HG03442 (cell line): Measurements from ENCODE around the gene CRELD1.
"Not testable (repeated sequence)": the region's sequence is repeated elsewhere in the genome, so short reads cannot be mapped to it uniquely, and the experiment has no call there.

Experiments
- ATAC-seq: cut with Tn5 transposase; IDR thresholded peaks from one replicate; pipeline ENCODE4 v1.9.1; 2021; ENCODE audit warnings: mild to moderate bottlenecking, moderate library complexity; ENCODE audit not compliant: unreplicated experiment

CRELD1 gene

GRCh38 chr3:9932843-9933560 lies 632 bp upstream of the CRELD1 start:
- peak; percentile 60 for ATAC-seq

- no peak for ATAC-seq
These were observed 594 bp downstream of the CRELD1 start for GRCh38 chr3:9934235-9934621.

GRCh38 chr3:9934993-9935392 lies 1.4 kb downstream of the CRELD1 start:
- no peak for ATAC-seq

DNA sequence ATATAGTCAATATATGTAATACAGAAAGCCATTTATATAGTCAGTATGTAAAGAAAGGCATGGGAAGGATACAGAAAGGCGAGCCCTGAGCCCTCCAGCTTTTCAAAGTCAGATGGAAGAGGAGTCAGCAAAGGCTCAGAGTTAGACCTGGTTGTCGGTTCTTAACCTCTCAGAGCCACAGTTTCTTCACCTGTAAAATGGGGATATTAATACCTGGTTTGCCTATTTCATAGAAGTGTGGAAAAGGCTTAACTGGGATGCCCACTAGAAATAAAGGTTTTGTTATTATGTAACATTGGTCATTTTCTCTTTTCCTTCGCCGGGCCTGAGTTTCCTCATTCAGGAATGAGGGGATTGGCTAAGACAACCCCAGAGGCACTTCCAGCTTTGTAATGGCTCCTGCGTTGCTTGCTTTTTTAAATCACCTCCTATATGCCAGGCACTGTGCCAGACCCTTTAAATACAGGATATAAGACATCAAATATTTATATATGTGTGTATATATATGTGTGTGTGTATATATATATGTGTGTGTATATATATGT lies 2.4 kb downstream of the CRELD1 start:
- ATAC-seq: no peak

DNA sequence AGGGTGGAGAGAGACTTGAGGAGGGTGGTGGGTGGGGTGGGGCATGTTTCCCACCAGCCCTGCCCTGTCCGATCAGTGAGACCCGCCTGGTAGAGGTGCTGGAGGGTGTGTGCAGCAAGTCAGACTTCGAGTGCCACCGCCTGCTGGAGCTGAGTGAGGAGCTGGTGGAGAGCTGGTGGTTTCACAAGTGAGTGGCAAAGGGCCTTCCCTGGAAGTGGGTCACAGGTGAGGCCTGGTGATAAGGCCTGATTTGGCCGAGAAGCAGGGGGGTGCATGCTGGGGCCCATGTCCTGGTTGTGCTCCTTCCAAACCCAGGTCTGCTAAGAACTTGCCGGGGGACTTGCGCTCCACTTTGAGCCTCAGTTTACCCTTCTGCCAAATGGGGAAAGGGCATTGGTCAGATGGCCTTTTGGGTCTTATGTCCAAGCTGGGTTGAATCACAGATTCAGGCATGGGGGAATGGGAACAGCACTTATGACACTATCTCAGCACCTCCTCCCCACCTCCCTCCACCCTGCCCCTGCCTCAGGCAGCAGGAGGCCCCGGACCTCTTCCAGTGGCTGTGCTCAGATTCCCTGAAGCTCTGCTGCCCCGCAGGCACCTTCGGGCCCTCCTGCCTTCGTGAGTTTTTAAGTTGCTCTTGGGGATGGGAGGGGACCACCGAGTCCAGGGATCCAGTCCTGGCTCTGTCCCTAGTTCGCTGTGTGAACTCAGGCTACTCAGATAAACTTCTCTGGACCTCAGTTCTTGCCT lies 4.0 kb downstream of the CRELD1 start:
- no peak for ATAC-seq

DNA sequence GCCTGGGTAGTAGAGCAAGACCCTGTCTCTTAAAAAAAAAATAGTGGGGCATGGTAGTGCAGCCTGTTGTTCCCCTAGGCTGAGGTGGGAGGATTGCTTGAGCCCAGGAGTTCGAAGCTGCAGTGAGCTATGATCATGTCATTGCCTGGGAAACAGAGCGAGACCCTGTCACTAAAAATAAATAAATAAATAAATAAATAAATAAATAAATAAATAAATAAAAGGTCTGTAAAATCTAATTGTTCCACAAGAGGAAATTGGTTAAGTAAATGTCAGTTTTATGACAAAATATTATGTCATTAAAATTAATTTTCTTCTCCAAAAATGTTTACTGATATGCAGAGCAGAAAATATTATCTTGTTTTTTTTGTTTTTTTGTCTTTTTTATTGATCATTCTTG lies 5.3 kb downstream of the CRELD1 start:
- ATAC-seq: no peak

DNA sequence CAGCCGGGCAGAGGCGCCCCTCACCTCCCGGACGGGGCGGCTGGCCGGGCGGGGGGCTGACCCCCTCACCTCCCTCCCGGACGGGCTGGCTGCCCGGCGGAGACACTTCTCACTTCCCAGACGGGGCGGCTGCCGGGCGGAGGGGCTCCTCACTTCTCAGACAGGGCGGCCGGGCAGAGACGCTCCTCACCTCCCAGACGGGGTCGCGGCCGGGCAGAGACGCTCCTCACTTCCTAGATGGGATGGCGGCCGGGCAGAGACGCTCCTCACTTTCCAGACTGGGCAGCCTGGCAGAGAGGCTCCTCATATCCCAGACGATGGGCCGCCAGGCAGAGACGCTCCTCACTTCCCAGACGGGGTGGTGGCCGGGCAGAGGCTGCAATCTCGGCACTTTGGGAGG lies 6.3 kb downstream of the CRELD1 start:
- not testable (repeated sequence) for ATAC-seq

- no peak for ATAC-seq
These were observed 7.1 kb downstream of the CRELD1 start for GRCh38 chr3:9940746-9941145.

- no peak for ATAC-seq
These were observed 8.5 kb downstream of the CRELD1 start for GRCh38 chr3:9942164-9942563.

- ATAC-seq: no peak
These were observed 9.5 kb downstream of the CRELD1 start for GRCh38 chr3:9942934-9943690.

GRCh38 chr3:9944271-9944670 lies 10.6 kb downstream of the CRELD1 start:
- ATAC-seq: no peak

DNA sequence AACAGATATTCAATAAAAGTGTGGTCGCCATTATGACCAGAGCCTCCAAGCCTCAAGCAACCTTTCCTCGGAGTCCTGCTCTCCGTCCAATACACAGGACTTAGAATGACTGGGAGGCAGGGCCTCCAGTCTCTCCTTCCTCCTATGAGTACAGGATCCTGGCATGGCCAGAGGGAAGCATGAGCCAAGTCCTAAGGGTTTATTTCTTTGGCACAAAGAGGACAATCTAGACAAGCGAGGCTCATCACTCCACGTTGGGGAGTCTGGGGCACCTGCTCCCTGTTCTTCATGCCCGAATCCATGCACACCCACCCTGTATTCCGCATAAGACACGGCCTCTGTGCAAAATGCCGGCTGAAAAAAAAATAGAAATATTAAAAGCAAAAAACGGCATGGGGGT lies 11.7 kb downstream of the CRELD1 start:
- no peak for ATAC-seq

DNA sequence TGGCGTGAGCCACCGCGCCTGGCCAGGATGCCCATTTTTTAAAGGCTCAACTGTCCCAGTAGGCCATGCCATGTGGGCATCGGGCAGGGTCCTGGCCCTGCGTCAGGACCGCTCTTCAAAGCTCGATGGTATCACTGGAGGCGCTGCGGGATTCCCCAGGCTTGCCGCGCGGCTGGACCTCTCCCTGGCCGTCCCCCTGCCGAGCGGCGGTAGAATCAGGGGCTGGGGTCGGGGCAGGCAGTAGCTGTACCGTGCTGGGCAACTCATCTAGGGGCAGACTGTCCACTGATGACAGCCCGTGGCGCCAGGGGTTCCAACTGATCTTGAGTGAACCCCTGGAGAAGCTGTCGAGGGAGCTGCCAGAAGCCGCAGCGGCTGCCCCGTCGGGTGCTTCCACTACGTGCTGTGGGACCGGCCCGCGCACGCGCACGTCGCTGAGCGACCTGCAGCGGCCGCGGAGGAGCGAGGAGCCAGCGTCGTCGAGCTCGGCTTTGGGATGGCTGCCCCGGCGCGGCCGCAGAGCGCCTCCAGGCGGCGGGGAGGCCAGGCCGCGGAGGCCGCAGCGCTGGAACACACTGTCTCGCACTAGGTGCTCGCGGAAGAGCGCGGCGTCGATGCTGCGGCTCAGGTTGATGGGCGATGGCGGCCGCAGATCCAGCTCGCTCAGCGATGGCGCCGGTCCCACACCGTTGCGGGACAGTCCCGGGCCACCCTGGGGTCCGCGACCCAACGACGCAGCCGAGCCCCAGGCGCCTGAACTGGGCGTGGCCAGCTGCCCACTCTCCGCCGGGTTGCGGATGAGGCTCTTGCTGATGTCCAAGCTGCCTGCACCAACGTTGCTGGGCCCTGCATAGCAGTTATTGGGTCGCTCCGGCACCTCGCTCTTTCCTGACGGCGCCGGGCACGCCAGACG lies 12.7 kb downstream of the CRELD1 start:
- ATAC-seq: peak; percentile 49

DNA sequence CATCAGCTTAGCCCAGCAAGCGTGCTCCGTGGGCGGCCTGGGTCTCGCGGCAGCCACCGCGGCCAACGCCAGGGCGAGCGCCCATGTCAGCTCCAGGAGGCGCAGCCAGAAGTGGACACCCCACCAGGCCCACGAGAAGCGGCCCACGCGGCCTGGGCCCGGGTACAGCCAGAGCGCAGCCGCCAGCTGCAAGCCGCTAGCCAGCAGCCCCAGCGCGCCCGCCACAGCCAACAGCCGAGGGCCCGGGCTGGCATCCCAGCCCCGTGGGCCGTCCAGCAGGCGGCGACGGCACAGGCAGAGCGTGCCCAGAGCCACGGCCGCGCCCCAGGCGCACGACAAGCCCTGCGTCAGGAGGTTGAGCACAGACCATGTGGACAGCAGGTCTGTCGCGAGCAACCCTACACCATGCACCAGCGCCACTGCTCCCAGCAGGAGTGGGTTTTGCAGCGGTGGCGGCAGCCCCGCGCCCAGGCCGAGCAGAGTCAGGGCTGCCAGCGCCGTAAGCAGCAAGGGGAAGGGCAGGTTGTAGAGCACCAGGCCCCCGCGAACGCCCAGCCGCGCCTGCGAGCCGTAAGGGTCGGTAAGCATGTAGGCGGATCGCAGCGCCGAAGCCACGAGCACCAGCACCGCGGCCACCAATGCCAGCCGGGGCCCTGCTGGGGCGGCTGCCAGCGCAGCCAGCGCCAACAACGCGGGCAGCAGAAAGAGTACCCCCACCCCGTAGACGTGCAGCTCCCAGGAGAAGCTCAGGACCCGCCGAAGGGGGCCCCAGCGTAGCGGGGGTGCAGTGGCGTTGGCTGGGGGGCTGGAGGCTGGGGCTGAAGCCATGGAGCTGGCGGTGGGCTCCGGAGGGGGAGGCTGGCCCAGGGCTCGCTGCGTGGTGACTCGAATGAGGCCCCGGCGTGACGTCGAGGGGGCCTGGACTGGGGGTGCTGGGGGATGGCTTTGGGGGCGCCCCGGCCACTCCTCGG lies 13.7 kb downstream of the CRELD1 start:
- no peak for ATAC-seq

- no peak for ATAC-seq
These were observed 15.0 kb downstream of the CRELD1 start for GRCh38 chr3:9948586-9948985.

- ATAC-seq: no peak
These were observed 15.5 kb downstream of the CRELD1 start for GRCh38 chr3:9949115-9949514.

GRCh38 chr3:9949626-9950025 lies 16.0 kb downstream of the CRELD1 start:
- no peak for ATAC-seq

- ATAC-seq: no peak
These were observed 17.5 kb downstream of the CRELD1 start for GRCh38 chr3:9951126-9951525.

- ATAC-seq: no peak
These were observed 17.9 kb downstream of the CRELD1 start for GRCh38 chr3:9951598-9951961.
